K562 (cell line): ENCODE results near the gene TBRG1.

Source experiments
- CHD2 ChIP-seq: IDR thresholded peaks from 2 replicates; pipeline ENCODE4 v1.6.1; 2011; ENCODE audit warnings: low read depth, low read length
- ELF2 ChIP-seq: fragments of 250-450 bp; sonication (Bioruptor Pico); IDR thresholded peaks from 2 replicates; pipeline ENCODE4 v1.5.0; 2021; ENCODE audit warnings: mild to moderate bottlenecking
- GATAD2B ChIP-seq: fragments of 450-650 bp; IDR thresholded peaks from 2 replicates; pipeline ENCODE4 v1.6.1; 2017; ENCODE audit warnings: mild to moderate bottlenecking, borderline replicate concordance
- JUNB ChIP-seq: fragments of 450-650 bp; formaldehyde crosslinking; conservative IDR thresholded peaks from 2 replicates; pipeline ENCODE4 v1.4.0; 2020; ENCODE audit warnings: mild to moderate bottlenecking
- JUND ChIP-seq, 2 experiments: IDR thresholded peaks; 2 replicates in 1 of 2; 3 replicates in 1 of 2; pipeline ENCODE4 v1.6.1; 2011; ENCODE audit warnings: borderline replicate concordance in 2 of 2, low read depth in 2 of 2, low read length in 2 of 2, improper control_type of control experiment in 1 of 2, missing biosample characterization in 1 of 2, missing genetic modification characterization in 1 of 2, missing genetic modification reagents in 1 of 2
- SMC3 ChIP-seq: conservative IDR thresholded peaks from 2 replicates; pipeline ENCODE4 v1.6.1; 2011; ENCODE audit warnings: low read depth, low read length, improper control_type of control experiment; ENCODE audit not compliant: insufficient read depth

DNA sequence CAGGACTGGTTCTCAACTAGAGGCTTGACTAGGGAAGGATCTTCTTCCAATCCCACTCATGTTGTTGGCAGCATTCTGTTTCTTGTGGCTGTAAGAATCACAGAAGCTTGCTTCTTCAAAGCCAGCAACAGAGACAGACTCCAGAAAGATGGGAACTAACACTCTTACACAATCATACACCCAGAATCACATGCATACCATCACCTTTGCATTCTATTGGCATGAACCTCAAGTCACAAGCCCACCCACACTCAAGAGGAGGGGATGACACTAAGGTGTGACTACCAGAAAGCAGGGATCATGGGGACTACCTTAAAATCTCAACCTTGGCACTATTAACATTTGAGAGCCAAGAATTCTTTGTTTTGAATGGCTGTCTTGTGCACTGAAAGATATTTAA is 25.0 kb upstream of the TBRG1 start:
- TF ChIP-seq CHD2, result no peak
- TF ChIP-seq JUND (IDR thresholded peaks at IDR 0.05; ENCODE audit: borderline replicate concordance, low read depth, low read length), result no peak
- TF ChIP-seq JUND (tag; IDR thresholded peaks at IDR 0.05; ENCODE audit: borderline replicate concordance, low read depth, low read length), result no peak
- TF ChIP-seq GATAD2B, result no peak
- no peak for TF ChIP-seq SMC3
- TF ChIP-seq JUNB (CRISPR knock-in tag), result no peak
- no peak for TF ChIP-seq ELF2 (CRISPR knock-in tag)
